ENCODE results near the gene QRICH1.
A peak's percentile ranks its signal among the peaks of the same experiment; 100 is the strongest.

The QRICH1 gene

GRCh38 chr3:48989796-48990635, 103.9 kb downstream of the QRICH1 start, which contains the start of gene P4HTM:
P4HTM (plus strand) TSS chr3:48990241; CDS start chr3:48990257, 16 bp downstream.
- Histone ChIP-seq H3K4me1 (ENCODE audit: control insufficient read depth in 2 of 2, insufficient read depth in 2 of 2, low read length in 2 of 2) (peaks cover 18 to 20% of the 10 kb centered on the region in 2 donors), H3K27ac (ENCODE audit: low read depth in 2 of 2, low read length in 2 of 2) (peak within 1 kb of the TSS; percentile 76 to 88), H3K27me3 (ENCODE audit: control insufficient read depth in 2 of 2, insufficient read depth in 2 of 2, low read length in 2 of 2) (no peaks in the 10 kb centered on the region), H3K4me3 (ENCODE audit: low read length in 2 of 2) (peak within 1 kb of the TSS; percentile 72 to 87), H3K9me3 (ENCODE audit: control insufficient read depth in 2 of 2, low read length in 2 of 2) (no peaks in the 10 kb centered on the region), H3K36me3 (ENCODE audit: control insufficient read depth in 2 of 2, insufficient read depth in 2 of 2, low read length in 2 of 2) (peaks cover 2 to 7% of the 10 kb centered on the region in 2 donors), H3K9ac (ENCODE audit: low read depth in 1 of 2, low read length in 2 of 2) (peak within 1 kb of the TSS; percentile 77 to 80)

- peaks cover 18 to 20% of the 10 kb centered on the region in 2 donors for H3K4me1 ChIP-seq (ENCODE audit: control insufficient read depth in 2 of 2, insufficient read depth in 2 of 2, low read length in 2 of 2)
- peak overlapping the region; percentile 72 to 87 for H3K4me3 ChIP-seq (ENCODE audit: low read length in 2 of 2)
- H3K27ac ChIP-seq (ENCODE audit: low read depth in 2 of 2, low read length in 2 of 2) = peak overlapping the region; percentile 76 to 88
- no peaks in the 10 kb centered on the region for H3K27me3 ChIP-seq (ENCODE audit: control insufficient read depth in 2 of 2, insufficient read depth in 2 of 2, low read length in 2 of 2)
- no peaks in the 10 kb centered on the region for H3K9me3 ChIP-seq (ENCODE audit: control insufficient read depth in 2 of 2, low read length in 2 of 2)
- peaks cover 4 to 14% of the 10 kb centered on the region in 2 donors for H3K36me3 ChIP-seq (ENCODE audit: control insufficient read depth in 2 of 2, insufficient read depth in 2 of 2, low read length in 2 of 2)
- peak overlapping the region; percentile 77 to 80 for H3K9ac ChIP-seq (ENCODE audit: low read depth in 1 of 2, low read length in 2 of 2)
These were observed 104.6 kb downstream of the QRICH1 start for GRCh38 chr3:48989126-48989795.

GRCh38 chr3:48985831-48986376, 108.0 kb downstream of the QRICH1 start:
- Histone ChIP-seq H3K36me3 (ENCODE audit: control insufficient read depth in 2 of 2, insufficient read depth in 2 of 2, low read length in 2 of 2) (peaks cover 21 to 41% of the 10 kb centered on the region in 2 donors), H3K27ac (ENCODE audit: low read depth in 2 of 2, low read length in 2 of 2) (no peak overlapping the region), H3K9ac (ENCODE audit: low read depth in 1 of 2, low read length in 2 of 2) (no peak overlapping the region), H3K27me3 (ENCODE audit: control insufficient read depth in 2 of 2, insufficient read depth in 2 of 2, low read length in 2 of 2) (no peaks in the 10 kb centered on the region), H3K9me3 (ENCODE audit: control insufficient read depth in 2 of 2, low read length in 2 of 2) (no peaks in the 10 kb centered on the region), H3K4me1 (ENCODE audit: control insufficient read depth in 2 of 2, insufficient read depth in 2 of 2, low read length in 2 of 2) (peaks cover 10% of the 10 kb centered on the region in 2 donors), H3K4me3 (ENCODE audit: low read length in 2 of 2) (no peak overlapping the region)

GRCh38 chr3:48984663-48985062, 109.2 kb downstream of the QRICH1 start:
- no peak overlapping the region for H3K4me3 ChIP-seq (ENCODE audit: low read length in 2 of 2)
- no peaks in the 10 kb centered on the region for H3K9me3 ChIP-seq (ENCODE audit: control insufficient read depth in 2 of 2, low read length in 2 of 2)
- H3K27me3 ChIP-seq (ENCODE audit: control insufficient read depth in 2 of 2, insufficient read depth in 2 of 2, low read length in 2 of 2) = no peaks in the 10 kb centered on the region
- H3K9ac ChIP-seq (ENCODE audit: low read depth in 1 of 2, low read length in 2 of 2) = no peak overlapping the region
- peaks cover 8% of the 10 kb centered on the region in 2 donors for H3K4me1 ChIP-seq (ENCODE audit: control insufficient read depth in 2 of 2, insufficient read depth in 2 of 2, low read length in 2 of 2)
- peaks cover 31 to 51% of the 10 kb centered on the region in 2 donors for H3K36me3 ChIP-seq (ENCODE audit: control insufficient read depth in 2 of 2, insufficient read depth in 2 of 2, low read length in 2 of 2)
- no peak overlapping the region for H3K27ac ChIP-seq (ENCODE audit: low read depth in 2 of 2, low read length in 2 of 2)

- Histone ChIP-seq H3K9me3 (ENCODE audit: control insufficient read depth in 2 of 2, low read length in 2 of 2) (no peaks in the 10 kb centered on the region), H3K9ac (ENCODE audit: low read depth in 1 of 2, low read length in 2 of 2) (no peak overlapping the region), H3K27me3 (ENCODE audit: control insufficient read depth in 2 of 2, insufficient read depth in 2 of 2, low read length in 2 of 2) (no peaks in the 10 kb centered on the region), H3K4me1 (ENCODE audit: control insufficient read depth in 2 of 2, insufficient read depth in 2 of 2, low read length in 2 of 2) (no peaks in the 10 kb centered on the region), H3K4me3 (ENCODE audit: low read length in 2 of 2) (no peak overlapping the region), H3K36me3 (ENCODE audit: control insufficient read depth in 2 of 2, insufficient read depth in 2 of 2, low read length in 2 of 2) (peaks cover 39 to 59% of the 10 kb centered on the region in 2 donors), H3K27ac (ENCODE audit: low read depth in 2 of 2, low read length in 2 of 2) (no peak overlapping the region)
These were observed 110.8 kb downstream of the QRICH1 start for GRCh38 chr3:48983096-48983495.

- Histone ChIP-seq H3K9me3 (ENCODE audit: control insufficient read depth in 2 of 2, low read length in 2 of 2) (no peaks in the 10 kb centered on the region), H3K27ac (ENCODE audit: low read depth in 2 of 2, low read length in 2 of 2) (no peak overlapping the region), H3K27me3 (ENCODE audit: control insufficient read depth in 2 of 2, insufficient read depth in 2 of 2, low read length in 2 of 2) (no peaks in the 10 kb centered on the region), H3K9ac (ENCODE audit: low read depth in 1 of 2, low read length in 2 of 2) (no peak overlapping the region), H3K4me3 (ENCODE audit: low read length in 2 of 2) (no peak overlapping the region), H3K36me3 (ENCODE audit: control insufficient read depth in 2 of 2, insufficient read depth in 2 of 2, low read length in 2 of 2) (peaks cover 43 to 62% of the 10 kb centered on the region in 2 donors), H3K4me1 (ENCODE audit: control insufficient read depth in 2 of 2, insufficient read depth in 2 of 2, low read length in 2 of 2) (no peaks in the 10 kb centered on the region)
These were observed 111.2 kb downstream of the QRICH1 start for GRCh38 chr3:48982686-48983085.

- peaks cover 43 to 65% of the 10 kb centered on the region in 2 donors for H3K36me3 ChIP-seq (ENCODE audit: control insufficient read depth in 2 of 2, insufficient read depth in 2 of 2, low read length in 2 of 2)
- H3K4me3 ChIP-seq (ENCODE audit: low read length in 2 of 2) = no peak overlapping the region
- H3K9ac ChIP-seq (ENCODE audit: low read depth in 1 of 2, low read length in 2 of 2) = no peak overlapping the region
- no peaks in the 10 kb centered on the region for H3K4me1 ChIP-seq (ENCODE audit: control insufficient read depth in 2 of 2, insufficient read depth in 2 of 2, low read length in 2 of 2)
- no peaks in the 10 kb centered on the region for H3K9me3 ChIP-seq (ENCODE audit: control insufficient read depth in 2 of 2, low read length in 2 of 2)
- no peak overlapping the region for H3K27ac ChIP-seq (ENCODE audit: low read depth in 2 of 2, low read length in 2 of 2)
- no peaks in the 10 kb centered on the region for H3K27me3 ChIP-seq (ENCODE audit: control insufficient read depth in 2 of 2, insufficient read depth in 2 of 2, low read length in 2 of 2)
These were observed 111.9 kb downstream of the QRICH1 start for GRCh38 chr3:48982016-48982415.

- Histone ChIP-seq H3K27ac (ENCODE audit: low read depth in 2 of 2, low read length in 2 of 2) (no peak overlapping the region), H3K27me3 (ENCODE audit: control insufficient read depth in 2 of 2, insufficient read depth in 2 of 2, low read length in 2 of 2) (no peaks in the 10 kb centered on the region), H3K9ac (ENCODE audit: low read depth in 1 of 2, low read length in 2 of 2) (no peak overlapping the region), H3K4me1 (ENCODE audit: control insufficient read depth in 2 of 2, insufficient read depth in 2 of 2, low read length in 2 of 2) (no peaks in the 10 kb centered on the region), H3K4me3 (ENCODE audit: low read length in 2 of 2) (no peak overlapping the region), H3K9me3 (ENCODE audit: control insufficient read depth in 2 of 2, low read length in 2 of 2) (no peaks in the 10 kb centered on the region), H3K36me3 (ENCODE audit: control insufficient read depth in 2 of 2, insufficient read depth in 2 of 2, low read length in 2 of 2) (peaks cover 49 to 77% of the 10 kb centered on the region in 2 donors)
These were observed 113.6 kb downstream of the QRICH1 start for GRCh38 chr3:48980295-48980694.
